NCI-H345 treated with DMSO at 0.1 percent for 48 hours (cell line): ENCODE measurements around the gene FFAR2.
A peak's percentile ranks its signal among the peaks of the same experiment; 100 is the strongest.
"Not testable (repeated sequence)": the region's sequence is repeated elsewhere in the genome, so short reads cannot be mapped to it uniquely, and the experiment has no call there.

Source experiments
- DNase-seq: peaks from one replicate; lab custom pipeline; 2025; ENCODE audit not compliant: unreplicated experiment; lab: John Stamatoyannopoulos, UW

Gene FFAR2

GRCh38 chr19:35423406-35423805 lies 24.7 kb upstream of the FFAR2 start:
- DNase-seq = not testable (repeated sequence)

DNA sequence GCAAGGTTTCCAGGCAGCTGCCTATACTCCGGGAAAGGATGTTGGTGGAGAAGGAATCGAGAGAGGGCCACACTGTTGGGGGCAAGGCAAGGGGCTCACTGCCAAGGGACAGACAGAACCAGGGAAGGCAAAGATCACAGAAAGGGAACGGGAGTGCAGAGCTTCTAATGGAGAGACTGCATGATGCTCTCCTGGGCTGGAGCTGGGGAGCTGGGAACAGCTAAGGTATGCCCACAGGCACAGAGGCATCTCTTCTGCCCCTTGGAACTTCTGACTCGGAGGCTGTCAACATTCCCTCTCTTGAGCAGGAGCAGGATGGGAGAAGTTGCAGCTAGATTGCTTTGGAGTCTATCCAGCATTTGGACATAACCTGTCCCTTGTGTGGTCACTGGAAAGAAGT lies 22.4 kb upstream of the FFAR2 start:
- no peak for DNase-seq

- DNase-seq = no peak
Observed at GRCh38 chr19:35427187-35427586, 20.9 kb upstream of the FFAR2 start.

DNA sequence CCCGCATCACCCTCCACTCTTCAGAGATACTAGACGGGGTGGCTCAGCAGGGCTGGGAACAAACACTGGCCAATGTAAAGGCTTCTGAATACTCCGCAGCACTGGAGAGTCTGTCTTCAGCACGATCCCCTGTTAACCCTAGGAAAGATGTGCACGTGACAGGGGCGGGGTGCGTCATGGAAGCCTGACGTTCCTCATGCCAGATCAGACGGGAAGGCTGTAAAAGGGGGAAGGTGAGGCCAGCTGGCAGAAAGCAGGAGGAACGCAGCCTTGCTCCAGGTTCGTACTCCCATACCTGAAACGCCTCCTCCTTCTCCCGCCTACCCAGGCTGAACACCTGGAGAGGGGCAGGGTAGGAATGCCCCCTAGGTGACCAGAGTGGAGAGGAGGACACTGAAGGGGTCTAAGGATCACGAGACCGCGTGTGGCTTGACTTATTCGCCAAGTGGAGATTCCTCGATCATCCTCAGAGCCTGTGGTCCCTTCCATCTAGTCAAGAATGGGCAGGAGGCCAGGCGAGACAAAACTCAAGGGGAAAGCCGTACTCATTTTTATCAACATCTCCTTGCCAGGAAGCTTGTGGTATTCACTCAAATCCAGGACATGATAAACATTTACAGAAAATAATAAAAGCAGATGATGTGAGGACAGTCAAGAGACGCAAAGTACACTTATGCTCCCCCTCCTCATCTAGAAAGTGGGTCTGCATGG lies 18.2 kb upstream of the FFAR2 start:
- DNase-seq = no peak

DNA sequence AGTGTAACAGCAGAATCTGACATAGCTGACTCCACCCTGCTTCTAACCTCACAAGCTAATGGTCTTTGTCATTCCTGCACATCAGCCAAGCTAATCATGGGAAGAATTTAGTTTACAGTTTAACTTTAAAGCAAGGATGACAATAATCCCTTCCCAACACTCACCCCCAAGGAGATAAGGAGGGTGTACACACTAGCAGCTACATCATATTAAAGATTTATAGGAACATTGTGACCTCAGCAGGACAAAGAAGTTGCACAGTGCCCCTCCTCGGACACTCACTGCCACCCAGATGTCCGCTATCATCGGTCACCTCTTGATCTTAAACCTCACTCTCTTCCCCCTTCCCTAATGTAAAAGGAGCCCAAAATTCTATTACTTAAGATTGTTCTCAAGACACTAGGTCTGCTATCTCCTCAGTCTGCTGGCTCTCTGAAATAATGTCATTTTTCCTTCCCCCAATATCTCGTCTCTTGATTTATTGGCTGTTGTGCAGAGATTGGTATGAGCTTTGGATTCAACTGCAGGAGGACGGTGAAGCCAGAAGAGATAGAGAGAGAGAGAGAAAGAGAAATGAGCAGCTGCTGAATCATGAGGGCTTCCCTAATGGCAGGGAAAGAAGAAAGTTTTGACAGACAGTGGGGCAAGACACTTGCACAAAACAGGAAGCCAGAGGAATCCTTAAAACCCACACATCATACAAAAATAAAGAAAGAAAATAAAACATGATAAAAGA lies 17.5 kb upstream of the FFAR2 start:
- DNase-seq = no peak

GRCh38 chr19:35431145-35431807 lies 16.8 kb upstream of the FFAR2 start:
- DNase-seq = no peak

- no peak for DNase-seq
Observed at GRCh38 chr19:35432911-35433310, 15.1 kb upstream of the FFAR2 start.

DNA sequence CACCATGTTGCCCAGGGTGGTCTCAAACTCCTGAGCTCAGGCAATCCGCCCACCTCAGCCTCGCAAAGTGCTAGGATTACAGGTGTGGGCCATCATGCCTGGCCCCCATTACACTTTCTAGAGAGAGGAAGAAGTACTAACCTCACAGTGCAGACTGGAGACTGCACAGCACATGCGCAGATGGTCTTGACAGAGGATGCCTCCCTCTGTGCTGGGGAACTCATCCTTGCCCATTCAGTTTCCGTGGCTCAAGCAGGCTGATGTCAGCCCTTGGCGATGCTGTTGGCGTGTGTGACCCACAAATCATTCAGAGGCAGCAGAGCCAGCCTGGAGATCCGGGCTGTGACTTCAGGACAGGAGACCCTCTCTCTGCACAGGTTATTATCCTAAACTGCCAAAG lies 14.6 kb upstream of the FFAR2 start:
- DNase-seq = no peak

GRCh38 chr19:35435896-35436295 lies 12.2 kb upstream of the FFAR2 start:
- DNase-seq = no peak

DNA sequence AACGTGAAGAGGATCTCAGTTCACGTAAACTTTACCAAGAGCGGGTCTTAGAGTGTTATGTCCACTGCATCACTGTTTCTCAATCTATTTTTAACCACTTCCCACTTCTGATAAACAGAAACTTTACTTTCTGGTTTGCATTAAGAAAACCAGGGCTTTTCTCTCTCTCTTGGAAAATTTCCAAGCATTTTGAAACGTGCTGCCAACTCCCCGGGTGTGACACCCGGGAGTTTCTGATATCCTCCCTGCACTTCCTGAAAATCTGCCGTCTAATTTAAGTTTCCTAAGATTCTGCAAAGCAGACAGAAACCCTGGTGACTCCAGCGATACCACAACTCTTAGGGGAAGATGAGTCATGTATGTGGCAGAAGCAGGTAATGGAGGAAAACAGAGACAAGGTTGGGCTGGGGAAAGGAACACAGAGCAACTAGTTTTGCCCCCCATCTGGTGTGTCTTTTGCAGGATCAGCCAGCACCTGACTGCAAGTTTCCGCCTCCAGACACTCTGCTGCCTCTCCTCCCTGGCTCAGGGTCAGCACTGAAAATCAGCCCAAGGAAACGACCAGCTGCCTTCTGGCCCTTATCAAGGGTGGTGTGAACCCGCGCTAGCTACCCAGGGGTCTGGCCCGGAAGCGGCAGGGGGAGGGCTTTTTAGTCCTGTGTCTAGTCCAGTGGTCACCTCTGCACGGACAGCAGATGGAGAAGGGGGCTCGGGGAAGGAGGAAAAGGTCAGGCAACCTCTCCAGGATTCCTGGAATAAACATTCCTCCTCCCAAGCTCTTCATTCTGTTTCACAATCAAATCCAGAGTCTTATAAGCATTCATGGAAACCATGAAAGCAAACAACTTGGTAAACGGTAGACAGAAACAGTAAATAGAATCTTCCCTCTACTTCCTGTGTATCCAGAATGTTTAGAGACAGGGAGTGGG lies 11.3 kb upstream of the FFAR2 start:
- peak; percentile 7 for DNase-seq

GRCh38 chr19:35437406-35437951 lies 10.6 kb upstream of the FFAR2 start:
- no peak for DNase-seq

GRCh38 chr19:35438096-35438495 lies 10.0 kb upstream of the FFAR2 start:
- DNase-seq = no peak

DNA sequence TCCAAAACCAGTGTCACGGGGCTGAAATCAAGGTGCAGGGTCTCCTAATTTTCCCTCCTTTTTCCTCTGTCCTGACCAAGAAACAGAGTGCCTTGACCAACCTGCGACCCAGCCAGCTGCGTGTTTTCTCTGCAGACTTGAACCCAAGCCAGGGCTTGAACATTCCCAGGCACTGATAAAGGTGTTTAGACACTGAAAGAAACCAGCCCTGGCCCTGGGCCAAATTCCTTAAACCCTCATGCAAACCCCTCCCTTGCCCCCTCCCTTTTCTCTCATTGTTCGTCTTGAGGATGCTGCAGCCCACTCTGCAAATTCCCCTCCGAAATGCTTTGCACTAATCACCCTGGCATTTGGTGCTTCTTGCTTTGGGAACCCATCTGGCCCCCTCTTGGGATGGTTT lies 9.5 kb upstream of the FFAR2 start:
- DNase-seq = no peak

DNA sequence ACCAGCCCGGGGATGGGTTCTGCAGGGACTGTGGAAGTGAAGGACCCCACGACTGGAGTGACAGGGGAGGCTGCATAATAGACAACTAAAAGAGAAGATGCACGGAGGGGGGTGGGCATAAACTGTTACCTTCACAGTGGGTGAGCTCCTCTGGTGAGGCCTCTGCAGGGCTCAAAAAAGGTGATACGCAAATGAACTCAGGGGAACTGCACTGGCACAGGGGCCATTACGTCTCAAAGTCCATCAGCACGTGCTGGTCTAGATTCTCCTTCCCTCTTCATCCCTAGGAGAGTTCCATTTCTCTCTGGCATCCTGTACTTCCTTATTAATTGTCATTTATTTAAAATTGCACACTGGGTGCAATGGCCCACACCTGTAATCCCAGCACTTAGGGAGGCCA lies 8.1 kb upstream of the FFAR2 start:
- DNase-seq = no peak

DNA sequence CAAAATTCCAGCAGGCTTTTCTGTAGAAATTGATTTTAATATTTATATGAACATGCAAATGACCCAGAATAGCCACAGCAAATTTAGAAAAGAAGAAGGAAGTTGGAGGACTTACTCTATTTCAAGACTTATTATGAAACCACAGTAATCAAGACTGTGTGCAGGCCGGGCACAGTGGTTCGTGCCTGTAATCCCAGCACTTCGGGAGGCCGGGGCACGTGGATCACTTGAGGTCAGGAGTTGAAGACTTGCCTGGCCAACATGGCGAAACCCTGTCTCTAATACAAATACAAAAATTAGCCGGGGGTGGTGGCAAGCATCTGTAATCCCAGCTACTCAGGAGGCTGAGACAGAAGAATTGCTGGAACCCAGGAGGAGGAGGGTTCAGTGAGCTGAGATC lies 6.0 kb upstream of the FFAR2 start:
- DNase-seq = no peak

DNA sequence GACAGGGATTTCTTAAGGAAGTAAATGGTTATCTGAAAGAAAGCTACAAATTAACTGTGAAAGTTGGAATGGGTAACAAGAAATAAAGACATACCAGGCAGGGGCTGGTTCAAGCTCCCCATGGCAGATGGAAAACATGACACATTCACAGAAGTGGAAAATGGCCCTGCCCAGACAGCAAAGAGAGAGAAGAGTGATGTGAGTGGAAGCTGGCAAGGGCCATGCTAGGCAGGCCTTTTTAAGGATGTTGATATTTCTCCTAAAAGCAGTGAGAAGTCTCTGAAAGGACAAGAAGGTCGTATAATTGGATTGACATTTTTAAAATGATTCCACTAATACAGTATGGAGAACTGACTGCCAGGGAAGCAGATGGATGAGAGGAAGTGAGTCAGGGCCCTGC lies 3.3 kb upstream of the FFAR2 start:
- DNase-seq = no peak

- no peak for DNase-seq
Observed at GRCh38 chr19:35445826-35446593, 2.0 kb upstream of the FFAR2 start.

GRCh38 chr19:35449359-35450043 lies 1.4 kb downstream of the FFAR2 start:
- DNase-seq = peak; percentile 96

- DNase-seq = no peak
Observed at GRCh38 chr19:35451338-35452096, 3.5 kb downstream of the FFAR2 start.
